NCI-H128 (cell line): ENCODE data around the gene TLX1.
A peak's percentile ranks its signal among the peaks of the same experiment; 100 is the strongest.
"Not testable (repeated sequence)": the region's sequence is repeated elsewhere in the genome, so short reads cannot be mapped to it uniquely, and the experiment has no call there.

ENCODE experiments used
- DNase-seq: peaks from one replicate; lab custom pipeline; 2025; ENCODE audit not compliant: unreplicated experiment; lab: John Stamatoyannopoulos, UW

Gene TLX1

DNA sequence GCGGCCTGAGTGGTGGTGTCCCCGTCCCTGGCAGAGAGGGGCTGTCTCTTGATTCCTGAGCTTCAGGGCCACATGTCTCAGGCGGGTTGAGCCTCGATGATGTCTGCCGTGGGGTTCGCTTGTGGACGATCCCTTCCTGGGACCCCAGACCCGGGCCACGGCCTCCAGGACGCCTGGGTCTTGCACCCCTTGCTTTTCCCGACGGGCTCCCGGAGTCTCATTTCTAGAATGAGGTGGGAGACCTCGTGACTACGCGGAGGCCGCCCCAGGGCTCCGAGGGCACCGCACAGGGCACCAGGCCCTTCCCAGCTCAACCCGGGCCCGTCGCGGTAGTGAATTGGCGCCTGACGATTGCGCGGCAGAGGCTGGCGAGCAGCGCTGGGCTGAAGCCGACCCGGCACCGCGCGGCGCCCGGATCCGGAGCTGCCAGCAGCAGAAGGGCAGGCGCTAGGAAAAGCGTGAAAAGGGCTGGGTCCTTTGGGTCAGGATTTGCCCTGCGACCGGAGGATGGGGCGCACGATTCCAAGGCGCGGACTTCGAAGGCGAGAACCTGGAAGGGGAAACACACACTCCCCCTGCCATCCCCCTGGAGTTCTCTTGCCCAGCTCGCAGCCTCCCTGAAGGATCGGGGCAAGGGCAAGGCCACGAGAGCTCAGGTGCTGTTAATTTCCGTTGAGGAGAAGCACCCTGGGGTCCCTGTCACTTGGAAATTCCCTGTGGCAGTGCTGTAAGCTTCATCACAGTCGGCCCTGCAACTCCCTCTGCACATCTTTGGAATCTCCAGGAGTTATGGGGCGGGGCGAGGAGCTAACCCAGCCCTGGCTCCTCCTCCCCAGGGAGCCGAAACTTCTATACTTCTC, 15.5 kb downstream of the TLX1 start:
- no peak for DNase-seq

DNA sequence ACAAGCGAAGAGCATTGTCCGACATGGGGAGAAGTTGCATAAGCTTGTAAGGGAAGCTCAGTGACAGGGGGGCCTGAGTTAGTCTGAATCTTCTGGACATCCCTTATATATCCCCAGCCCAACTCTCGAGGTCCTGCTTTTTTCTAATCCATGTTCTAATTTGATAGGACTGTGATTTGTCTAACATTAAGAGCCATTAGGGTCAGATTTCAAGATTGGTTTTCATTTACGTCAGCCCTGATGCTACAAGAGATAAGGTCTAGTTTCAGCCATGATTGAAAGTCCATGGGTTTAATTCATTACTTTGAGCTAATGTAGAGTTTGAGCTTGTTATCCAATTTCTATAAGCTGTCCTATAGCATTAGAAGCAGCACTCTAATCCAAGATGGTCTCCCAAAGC, 20.3 kb downstream of the TLX1 start:
- DNase-seq: no peak

GRCh38 chr10:101152316-101152715, 21.2 kb downstream of the TLX1 start:
- DNase-seq: no peak

DNA sequence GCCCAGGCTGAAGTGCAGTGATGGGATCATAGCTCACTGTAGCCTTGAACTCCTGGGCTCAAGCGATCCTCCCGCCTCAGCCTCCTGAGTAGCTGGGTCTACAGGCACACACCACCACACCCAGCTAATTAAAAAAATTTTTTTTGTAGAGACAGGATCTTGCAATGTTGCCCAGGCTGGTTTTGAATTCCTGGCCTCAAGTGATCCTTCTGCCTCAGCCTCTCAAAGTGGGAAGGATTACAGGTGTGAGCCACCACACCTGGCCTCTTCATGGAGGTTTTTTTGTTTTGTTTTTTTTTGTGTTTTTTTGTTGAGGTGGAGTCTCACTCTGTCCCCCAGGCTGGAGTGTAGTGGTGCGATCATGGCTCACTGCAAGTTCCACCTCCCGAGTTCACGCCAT, 23.4 kb downstream of the TLX1 start:
- not testable (repeated sequence) for DNase-seq

- DNase-seq: no peak
These were observed 24.8 kb downstream of the TLX1 start for GRCh38 chr10:101155896-101156295.

DNA sequence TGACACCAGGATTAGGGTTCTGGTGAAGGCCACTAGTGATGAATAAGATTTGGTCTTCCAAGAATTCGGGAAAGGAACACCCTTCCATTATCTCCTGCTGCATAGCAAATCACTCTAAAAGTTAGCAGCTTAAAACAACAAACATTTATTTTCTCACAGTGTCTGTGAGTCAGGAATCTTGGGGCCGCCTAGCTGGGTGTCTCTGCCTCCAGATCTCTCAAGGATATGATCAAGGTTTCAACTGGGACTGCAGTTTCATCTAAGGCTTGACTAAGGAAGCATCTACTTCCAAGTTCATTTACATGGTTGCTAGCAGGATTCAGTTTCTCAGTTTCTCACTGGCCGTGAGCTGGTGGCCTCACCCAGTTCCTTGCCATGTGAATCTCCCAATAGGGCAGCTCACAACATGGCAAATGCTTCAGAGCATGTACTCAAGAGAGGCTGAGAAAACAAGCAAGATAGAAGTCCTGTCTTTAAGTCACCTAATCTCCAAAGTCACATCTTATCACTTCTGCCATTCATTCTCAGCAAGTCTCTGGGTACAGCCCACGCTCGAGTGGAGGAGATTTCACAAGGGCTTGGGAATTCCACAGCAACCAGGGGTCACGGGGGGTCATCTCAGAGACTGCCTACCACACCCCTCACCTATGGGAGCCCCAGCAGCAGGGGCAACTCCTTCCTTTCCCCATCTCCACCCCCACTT, 26.8 kb downstream of the TLX1 start:
- DNase-seq: no peak

- no peak for DNase-seq
These were observed 27.5 kb downstream of the TLX1 start for GRCh38 chr10:101158459-101159058.

- peak; percentile 41 for DNase-seq
These were observed 30.6 kb downstream of the TLX1 start for GRCh38 chr10:101161494-101162299.

DNA sequence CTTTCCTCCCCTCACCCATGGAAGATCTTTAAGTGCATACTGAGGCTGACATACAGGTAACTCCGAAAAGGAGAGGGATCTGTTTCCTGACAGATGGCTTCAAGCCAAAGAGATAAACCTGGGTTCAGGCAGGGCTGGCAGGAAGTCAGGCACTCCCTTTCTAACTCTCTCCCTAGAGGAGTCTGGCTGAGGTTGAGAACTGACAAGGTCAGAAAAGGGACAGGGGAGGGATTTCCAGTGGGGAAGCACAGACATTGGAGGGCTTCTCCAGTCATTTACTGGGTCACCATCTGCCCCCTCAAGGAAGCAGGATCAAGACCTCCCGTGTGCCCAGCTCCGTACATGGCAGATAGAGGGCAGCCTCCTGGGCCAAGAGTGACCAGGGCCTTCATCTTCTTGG, 31.6 kb downstream of the TLX1 start:
- DNase-seq: no peak

DNA sequence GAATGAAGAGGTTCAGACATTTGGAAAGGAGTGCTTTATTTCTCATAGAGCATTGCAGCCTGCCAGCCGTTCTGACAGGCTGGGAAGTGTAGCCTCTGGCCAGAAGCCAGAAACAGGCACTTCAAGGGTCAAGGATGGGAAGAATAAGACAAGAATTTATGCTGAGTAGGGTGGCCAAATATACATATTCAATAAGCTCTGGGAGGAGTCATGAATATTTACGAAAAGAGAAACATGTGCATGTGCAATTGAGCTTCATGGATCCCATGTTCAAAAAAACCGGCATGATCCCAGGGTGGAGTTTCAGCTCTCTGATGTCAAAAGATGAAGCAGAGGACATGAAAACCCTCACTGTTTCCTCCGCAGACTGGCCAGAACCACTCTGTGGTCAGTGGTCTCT, 32.9 kb downstream of the TLX1 start:
- DNase-seq: no peak

- no peak for DNase-seq
These were observed 34.6 kb downstream of the TLX1 start for GRCh38 chr10:101165736-101166135.

GRCh38 chr10:101166430-101166829, 35.3 kb downstream of the TLX1 start:
- no peak for DNase-seq

GRCh38 chr10:101172741-101173140, 41.6 kb downstream of the TLX1 start:
- no peak for DNase-seq

GRCh38 chr10:101174319-101174718, 43.2 kb downstream of the TLX1 start:
- no peak for DNase-seq

- DNase-seq: no peak
These were observed 45.5 kb downstream of the TLX1 start for GRCh38 chr10:101176577-101176976.

DNA sequence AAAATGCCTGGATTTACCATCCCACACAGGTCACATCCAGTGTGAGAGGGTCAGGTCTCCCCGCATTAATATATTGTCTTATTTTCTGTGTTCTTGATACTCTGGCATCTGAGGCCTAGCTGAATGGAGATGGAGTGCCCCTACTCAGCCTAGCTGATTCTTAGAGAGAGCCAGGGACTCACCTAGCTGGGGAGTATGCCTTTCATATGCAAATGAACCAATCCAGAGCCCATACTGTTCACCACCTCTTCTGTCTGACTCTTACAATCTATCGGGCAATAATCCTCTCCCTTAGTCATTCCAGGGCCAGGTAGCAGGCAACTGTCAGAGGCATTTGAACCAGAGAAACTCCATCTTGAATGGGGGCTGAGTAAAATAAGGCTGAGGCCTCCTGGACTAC, 51.8 kb downstream of the TLX1 start:
- DNase-seq: no peak

GRCh38 chr10:101183458-101184183, 52.5 kb downstream of the TLX1 start:
- DNase-seq: no peak
